HG02678 (cell line): Measurements from ENCODE around the gene ABCA6.
"Not testable (repeated sequence)": the region's sequence is repeated elsewhere in the genome, so short reads cannot be mapped to it uniquely, and the experiment has no call there.

Source experiments
- ATAC-seq: cut with Tn5 transposase; IDR thresholded peaks from one replicate; pipeline ENCODE4 v1.9.1; 2021; ENCODE audit warnings: mild to moderate bottlenecking, moderate library complexity; ENCODE audit not compliant: unreplicated experiment

ABCA6 gene

GRCh38 chr17:69141431-69142174 is at the start of gene ABCA6:
ABCA6 (minus strand) TSS chr17:69141895; CDS start chr17:69140703, 1,192 bp downstream.
- ATAC-seq, result no peak

GRCh38 chr17:69188796-69189195 is 47.1 kb upstream of the ABCA6 start:
- ATAC-seq, result no peak

GRCh38 chr17:69188064-69188463 is 46.4 kb upstream of the ABCA6 start:
- ATAC-seq, result no peak

GRCh38 chr17:69187294-69187693 is 45.6 kb upstream of the ABCA6 start:
- ATAC-seq, result no peak

- ATAC-seq, result no peak
These were observed 37.7 kb upstream of the ABCA6 start for GRCh38 chr17:69179227-69179952.

GRCh38 chr17:69176457-69176795 is 34.7 kb upstream of the ABCA6 start:
- no peak for ATAC-seq

- ATAC-seq, result no peak
These were observed 34.1 kb upstream of the ABCA6 start for GRCh38 chr17:69175625-69176456.

GRCh38 chr17:69175262-69175624 is 33.5 kb upstream of the ABCA6 start:
- ATAC-seq, result no peak

- ATAC-seq, result no peak
These were observed 31.4 kb upstream of the ABCA6 start for GRCh38 chr17:69173118-69173517.

- no peak for ATAC-seq
These were observed 28.7 kb upstream of the ABCA6 start for GRCh38 chr17:69170377-69170776.

- not testable (repeated sequence) for ATAC-seq
These were observed 26.9 kb upstream of the ABCA6 start for GRCh38 chr17:69168642-69169041.

- no peak for ATAC-seq
These were observed 25.3 kb upstream of the ABCA6 start for GRCh38 chr17:69166957-69167356.

- ATAC-seq, result no peak
These were observed 22.5 kb upstream of the ABCA6 start for GRCh38 chr17:69164206-69164605.

- no peak for ATAC-seq
These were observed 17.7 kb upstream of the ABCA6 start for GRCh38 chr17:69159418-69159817.

- ATAC-seq, result no peak
These were observed 12.6 kb upstream of the ABCA6 start for GRCh38 chr17:69154267-69154666.

- no peak for ATAC-seq
These were observed 8.6 kb upstream of the ABCA6 start for GRCh38 chr17:69150333-69150732.

GRCh38 chr17:69147460-69147859 is 5.8 kb upstream of the ABCA6 start:
- no peak for ATAC-seq

GRCh38 chr17:69144331-69145255 is 2.9 kb upstream of the ABCA6 start:
- ATAC-seq, result no peak

- no peak for ATAC-seq
These were observed 2.1 kb upstream of the ABCA6 start for GRCh38 chr17:69143683-69144231.

GRCh38 chr17:69143151-69143550 is 1.5 kb upstream of the ABCA6 start:
- ATAC-seq, result no peak
